Omental fat pad (tissue), 4 donors: Measurements from ENCODE around the gene C1QL1. TPM values are rescaled to one million over a fixed set of nuclear protein-coding genes. Genes with fewer than 3 reads are reported as not detected.

ENCODE experiments used
- ATAC-seq: fragments of 150-250 bp; one replicate; pipeline ENCODE4 v1.9.1; 2016; ENCODE audit warnings: mild to moderate bottlenecking, moderate library complexity; ENCODE audit not compliant: low FRiP score
- DNase-seq: peaks from one replicate; pipeline ENCODE4 v3.0.0-alpha.2; 2019; ENCODE audit warnings: low spot score
- CTCF ChIP-seq, 3 donors: fragments of 450-650 bp; IDR thresholded peaks; one replicate each; pipeline ENCODE4 v1.5.1; 2016 to 2017; ENCODE audit warnings: antibody characterized with exemption in 3 of 3, mild to moderate bottlenecking in 3 of 3, moderate library complexity in 2 of 3
- total RNA-seq, 4 donors: library from RNA; depleted of rRNA; stranded (reverse); fragments of >200 nt; gene quantifications; one replicate each; pipeline ENCODE4 v1.1.0, GENCODE V29; 2016

Gene C1QL1
- total RNA-seq, 4 donors from 2014 or later = 9.2 to 24.2 (median 10.4) TPM; not detected in 1

- no peak for TF ChIP-seq CTCF (IDR thresholded peaks at IDR 0.05)
- DNase-seq (no peak), ATAC-seq (no peak)
Observed at GRCh38 chr17:44965481-44966234, 2.4 kb downstream of the C1QL1 start.

GRCh38 chr17:44961921-44962350 lies 6.2 kb downstream of the C1QL1 start:
- no peak for DNase-seq
- ATAC-seq = peak; percentile 55
- no peak for TF ChIP-seq CTCF (IDR thresholded peaks at IDR 0.05)

- TF ChIP-seq CTCF (IDR thresholded peaks at IDR 0.05) = no peak
- DNase-seq (no peak), ATAC-seq (peak; percentile 20)
Observed at GRCh38 chr17:44960691-44961090, 7.4 kb downstream of the C1QL1 start.

GRCh38 chr17:44959821-44960531 lies 8.1 kb downstream of the C1QL1 start:
- TF ChIP-seq CTCF (IDR thresholded peaks at IDR 0.05) = no peak
- ATAC-seq = peak; percentile 58
- DNase-seq = no peak

GRCh38 chr17:44956998-44957981 lies 10.8 kb downstream of the C1QL1 start:
- ATAC-seq (no peak), DNase-seq (no peak)
- TF ChIP-seq CTCF (IDR thresholded peaks at IDR 0.05) = no peak

- ATAC-seq (peak; percentile 13), DNase-seq (no peak)
- TF ChIP-seq CTCF (IDR thresholded peaks at IDR 0.05) = no peak
Observed at GRCh38 chr17:44955674-44956425, 12.3 kb downstream of the C1QL1 start.
